Peyer's patch (tissue), 4 donors: ENCODE results near the gene GAMT.

Source experiments
- CTCF ChIP-seq, 6 experiments: fragments of 450-650 bp in 4 of 6; fragments of 200-600 bp in 2 of 6; sonication (generic) in 1 of 6; IDR thresholded peaks; one replicate each; pipeline ENCODE4 v1.5.1; 2017 to 2019; ENCODE audit warnings: antibody characterized with exemption in 6 of 6, mild to moderate bottlenecking in 3 of 6, moderate library complexity in 1 of 6
- POLR2A ChIP-seq, 2 donors: fragments of 450-650 bp; IDR thresholded peaks; one replicate each; pipeline ENCODE4 v1.5.1; 2017; ENCODE audit warnings: antibody characterized with exemption in 2 of 2, mild to moderate bottlenecking in 2 of 2, moderate library complexity in 2 of 2

- peak; percentile 3 to 49 (median 38) for TF ChIP-seq CTCF (IDR thresholded peaks at IDR 0.05)
- TF ChIP-seq POLR2A (IDR thresholded peaks at IDR 0.05): no peak
These were observed at the start of gene GAMT for GRCh38 chr19:1401138-1401888.
